SK-N-DZ (cell line): ENCODE data around the gene ESPN.

Experiments
- small RNA-seq, 2 experiments: library from RNA; depleted of rRNA; stranded (forward); fragments of <200 nt; gene quantifications; one replicate each; pipeline ENCODE3, GENCODE V24; 2014

Gene ESPN

Small RNA genes within 50 kb of the gene (small RNA-seq; reads per million reads assigned to genes)
- gene MIR4252 = 0 reads per million in 2 experiments
